GM19099 (cell line): ENCODE measurements around the gene FUT3.

Experiments used
- POLR2A ChIP-seq: IDR thresholded peaks from 3 replicates; pipeline ENCODE4 v1.6.1; 2011; ENCODE audit warnings: low read depth; ENCODE audit not compliant: insufficient read length; ENCODE audit errors: extremely low read depth

FUT3 gene

GRCh38 chr19:5829567-5830310 is 21.5 kb downstream of the FUT3 start:
- no peak for TF ChIP-seq POLR2A

GRCh38 chr19:5828661-5829566 is 22.3 kb downstream of the FUT3 start:
- TF ChIP-seq POLR2A, result peak; percentile 27

- peak; percentile 99 for TF ChIP-seq POLR2A
These were observed 23.2 kb downstream of the FUT3 start for GRCh38 chr19:5827891-5828660.

GRCh38 chr19:5827342-5827890 is 23.8 kb downstream of the FUT3 start:
- no peak for TF ChIP-seq POLR2A

- no peak for TF ChIP-seq POLR2A
These were observed 24.5 kb downstream of the FUT3 start for GRCh38 chr19:5826531-5827341.

- TF ChIP-seq POLR2A, result no peak
These were observed 26.1 kb downstream of the FUT3 start for GRCh38 chr19:5825178-5825577.

GRCh38 chr19:5824751-5825150 is 26.5 kb downstream of the FUT3 start:
- no peak for TF ChIP-seq POLR2A

GRCh38 chr19:5823579-5824281 is 27.5 kb downstream of the FUT3 start:
- TF ChIP-seq POLR2A, result no peak

GRCh38 chr19:5822181-5822844 is 28.9 kb downstream of the FUT3 start:
- no peak for TF ChIP-seq POLR2A

GRCh38 chr19:5821521-5822180 is 29.6 kb downstream of the FUT3 start:
- TF ChIP-seq POLR2A, result no peak

- no peak for TF ChIP-seq POLR2A
These were observed 30.5 kb downstream of the FUT3 start for GRCh38 chr19:5820785-5821184.

GRCh38 chr19:5818594-5818993 is 32.7 kb downstream of the FUT3 start:
- TF ChIP-seq POLR2A, result no peak

GRCh38 chr19:5817218-5817617 is 34.0 kb downstream of the FUT3 start:
- TF ChIP-seq POLR2A, result no peak

- no peak for TF ChIP-seq POLR2A
These were observed 36.4 kb downstream of the FUT3 start for GRCh38 chr19:5814852-5815246.
